GM21737 (cell line): ENCODE results near the gene CEP20.
"Not testable (repeated sequence)": the region's sequence is repeated elsewhere in the genome, so short reads cannot be mapped to it uniquely, and the experiment has no call there.

Experiments used
- ATAC-seq: cut with Tn5 transposase; IDR thresholded peaks from one replicate; pipeline ENCODE4 v1.9.1; 2021; ENCODE audit warnings: mild to moderate bottlenecking, moderate library complexity; ENCODE audit not compliant: unreplicated experiment

CEP20 gene, protein sequence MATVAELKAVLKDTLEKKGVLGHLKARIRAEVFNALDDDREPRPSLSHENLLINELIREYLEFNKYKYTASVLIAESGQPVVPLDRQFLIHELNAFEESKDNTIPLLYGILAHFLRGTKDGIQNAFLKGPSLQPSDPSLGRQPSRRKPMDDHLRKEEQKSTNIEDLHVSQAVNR

DNA sequence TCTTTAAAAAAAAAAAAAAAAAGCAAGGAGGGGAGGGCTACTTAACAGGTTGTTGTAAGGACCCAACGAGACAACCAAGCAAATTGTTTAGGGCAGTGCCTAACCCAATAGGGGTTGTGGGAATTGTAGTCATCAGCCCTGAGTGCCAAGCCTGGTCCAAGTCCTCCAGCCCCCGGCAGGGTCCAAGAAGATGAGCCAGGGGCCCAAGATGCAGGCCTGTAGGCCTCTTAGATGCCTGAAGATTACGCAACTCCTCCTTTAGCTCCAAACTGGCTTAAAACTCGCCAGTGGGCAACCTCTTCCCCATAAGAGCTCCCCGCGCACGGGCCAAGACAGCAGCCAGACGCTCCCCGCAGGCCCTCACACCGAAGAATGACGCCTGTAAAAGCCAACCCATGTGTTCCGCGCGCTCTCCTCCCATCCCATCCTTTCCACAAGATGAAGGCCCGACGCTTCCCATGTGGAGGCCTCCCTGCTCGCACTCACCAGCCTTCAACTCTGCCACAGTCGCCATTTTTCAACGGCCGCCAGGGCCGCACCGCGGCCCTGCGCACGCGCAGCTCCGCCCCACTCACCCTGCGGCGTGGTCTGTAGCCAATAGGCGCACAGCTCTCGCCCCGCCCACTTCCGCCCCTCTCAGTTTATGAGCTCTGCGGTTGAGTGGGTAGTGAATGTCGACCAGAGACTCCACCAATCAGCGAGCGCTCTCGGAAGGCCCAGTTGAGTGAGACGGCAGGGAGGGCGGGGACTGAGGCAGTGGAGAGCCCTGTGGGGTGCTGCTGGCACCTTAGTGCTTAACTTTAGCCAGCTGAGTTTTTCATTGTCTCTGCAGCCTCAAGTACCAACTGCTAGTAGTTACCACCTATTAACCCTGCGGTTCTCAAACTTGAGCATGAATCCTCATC is at the start of gene CEP20:
Gene CEP20 (minus strand): TSS at position 532 of the 905 bp plus-strand sequence. CDS start 18 bp downstream, at position 514.
- ATAC-seq, result peak; percentile 96

DNA sequence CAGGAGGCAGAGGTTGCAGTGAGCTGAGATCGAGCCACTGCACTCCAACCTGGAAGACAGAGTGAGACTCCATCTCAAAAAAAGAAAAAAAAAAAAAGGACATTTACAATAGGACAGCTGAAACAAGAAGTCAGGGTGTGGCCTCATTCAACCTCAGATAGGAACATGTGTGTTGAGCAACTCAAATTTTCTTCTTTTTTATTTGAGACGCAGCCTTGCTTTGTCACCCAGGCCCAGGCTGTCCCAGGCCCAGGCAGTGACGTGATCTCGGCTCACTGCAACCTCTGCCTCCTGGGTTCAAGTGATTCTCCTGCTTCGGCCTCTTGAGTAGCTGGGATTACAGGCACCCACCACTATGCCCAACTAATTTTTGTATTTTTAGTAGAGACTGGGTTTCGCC is 48.4 kb upstream of the CEP20 start:
- not testable (repeated sequence) for ATAC-seq

DNA sequence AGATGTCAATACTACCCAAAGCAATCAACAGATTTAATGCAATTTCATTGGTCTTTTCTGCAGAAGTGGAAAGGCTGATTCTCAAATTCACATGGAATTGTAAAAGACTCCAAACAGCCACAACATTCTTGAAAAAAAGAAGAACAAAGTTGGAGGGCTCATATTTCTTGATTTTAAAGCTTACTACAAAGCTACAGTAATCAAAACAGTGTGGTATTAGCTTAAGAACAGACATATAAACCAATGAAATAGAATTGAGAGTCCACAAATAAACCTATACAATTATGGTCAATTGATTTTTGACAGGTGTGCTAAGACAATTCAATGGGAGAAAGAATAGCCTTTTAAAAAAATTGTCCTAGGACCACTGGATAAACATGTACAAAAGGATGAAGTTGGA is 46.6 kb upstream of the CEP20 start:
- ATAC-seq, result no peak

DNA sequence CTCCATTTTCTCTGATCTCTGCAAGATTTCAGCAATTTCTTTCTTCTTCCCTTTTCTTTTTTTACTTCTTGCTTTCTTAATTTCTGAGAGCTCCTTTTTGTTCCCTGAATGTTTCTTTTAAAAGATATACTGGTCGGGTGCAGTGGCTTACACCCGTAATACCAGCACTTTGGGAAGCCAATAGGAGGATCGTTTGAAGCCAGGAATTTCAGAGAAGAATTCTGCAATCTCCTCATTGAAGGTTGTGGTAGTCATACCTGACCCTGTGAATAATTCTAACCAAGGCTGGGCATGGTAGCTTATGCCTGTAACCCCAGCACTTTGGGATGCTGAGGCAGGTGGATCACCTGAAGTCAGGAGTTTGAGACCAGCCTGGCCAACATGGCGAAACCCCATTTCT is 45.4 kb upstream of the CEP20 start:
- ATAC-seq, result no peak

DNA sequence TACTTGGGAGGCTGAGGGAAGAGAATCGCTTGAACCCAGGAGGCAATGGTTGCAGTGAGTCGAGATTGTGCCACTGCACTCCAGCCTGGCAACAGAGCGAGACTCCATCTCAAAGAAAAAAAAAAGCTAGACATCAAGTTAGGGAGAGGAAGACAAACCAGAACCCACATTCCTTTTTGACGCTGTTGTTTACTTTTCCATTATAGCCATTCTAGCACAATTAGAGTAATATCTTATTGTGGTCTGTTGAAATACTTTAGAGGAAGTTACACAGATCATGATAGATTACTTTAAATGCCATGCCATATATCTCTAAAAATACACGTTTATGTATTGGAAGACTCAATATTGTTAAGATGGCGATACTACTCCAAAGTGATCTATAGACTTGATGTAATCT is 44.5 kb upstream of the CEP20 start:
- ATAC-seq, result no peak

DNA sequence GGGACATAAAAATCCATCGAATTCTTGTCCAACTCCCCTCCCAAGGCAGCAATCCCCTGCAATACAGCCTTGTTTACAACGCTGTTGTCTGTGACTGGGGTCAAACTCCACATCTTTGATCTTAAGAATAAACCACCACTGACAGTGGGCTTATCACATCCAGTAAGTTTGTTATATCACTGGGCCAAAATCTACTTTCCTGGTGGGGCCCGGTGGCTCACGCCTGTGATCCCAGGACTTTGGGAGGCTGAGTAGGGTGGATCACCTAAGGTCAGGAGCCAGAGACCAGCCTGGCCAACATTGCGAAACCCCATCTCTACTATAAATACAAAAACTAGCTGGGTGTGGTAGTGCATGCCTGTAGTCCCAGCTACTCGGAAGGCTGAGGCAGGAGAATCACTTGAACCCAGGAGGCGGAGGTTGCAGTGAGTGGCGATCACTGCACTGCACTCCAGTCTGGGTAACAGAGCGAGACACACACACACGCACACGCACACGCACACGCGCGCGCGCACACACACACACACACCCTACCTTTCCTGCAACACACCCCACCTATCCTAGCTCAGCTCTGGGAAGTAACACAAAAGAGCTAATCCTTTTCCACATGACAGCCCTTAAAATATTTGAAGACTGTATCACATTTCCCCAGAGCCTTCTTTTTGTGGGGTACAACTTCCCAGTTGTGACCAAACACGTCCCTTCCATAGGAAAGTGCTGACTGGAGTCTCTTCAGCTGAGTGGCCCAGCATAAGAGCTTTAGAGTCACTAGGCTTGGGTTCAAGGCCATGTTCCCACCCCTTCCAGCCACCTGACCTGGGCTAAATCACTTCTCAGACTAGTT is 40.1 kb upstream of the CEP20 start:
- no peak for ATAC-seq

DNA sequence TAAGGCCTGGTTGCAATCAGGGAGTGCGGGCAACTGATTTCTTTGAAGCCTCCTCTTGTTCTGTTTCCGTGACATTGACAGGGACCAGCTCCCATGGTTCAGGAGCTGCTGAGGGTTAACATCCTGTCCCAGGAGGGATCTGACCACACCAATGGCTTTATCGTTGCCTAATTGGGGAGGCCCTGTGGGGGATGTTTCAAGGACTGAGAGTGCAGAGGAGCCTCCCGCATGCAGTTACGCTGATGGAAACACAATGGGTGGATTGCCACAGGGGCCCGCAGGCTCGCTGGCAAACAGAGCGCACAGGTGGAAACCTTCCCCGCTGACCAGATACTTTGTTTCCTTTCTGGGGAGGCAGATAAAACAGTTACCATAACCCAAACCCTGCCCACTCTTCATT is 37.2 kb upstream of the CEP20 start:
- no peak for ATAC-seq

DNA sequence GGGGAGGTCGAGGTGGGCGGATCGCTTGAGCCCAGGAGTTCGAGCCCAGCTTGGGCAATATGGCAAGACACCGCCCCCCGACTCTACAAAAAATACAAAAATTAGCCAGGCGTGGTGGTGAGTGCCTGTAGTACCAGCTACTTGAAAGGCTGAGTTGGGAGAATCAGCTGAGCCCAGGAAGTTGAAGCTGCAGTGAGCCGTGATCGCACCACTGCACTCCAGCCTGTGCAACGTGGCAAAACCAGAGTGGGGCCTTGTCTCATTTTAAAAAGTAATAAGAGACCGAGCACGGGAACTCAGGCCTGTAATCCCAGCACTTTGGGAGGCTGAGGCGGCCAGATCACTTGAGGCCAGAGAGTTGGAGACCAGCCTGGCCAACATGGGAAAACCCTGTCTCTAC is 36.6 kb upstream of the CEP20 start:
- no peak for ATAC-seq

DNA sequence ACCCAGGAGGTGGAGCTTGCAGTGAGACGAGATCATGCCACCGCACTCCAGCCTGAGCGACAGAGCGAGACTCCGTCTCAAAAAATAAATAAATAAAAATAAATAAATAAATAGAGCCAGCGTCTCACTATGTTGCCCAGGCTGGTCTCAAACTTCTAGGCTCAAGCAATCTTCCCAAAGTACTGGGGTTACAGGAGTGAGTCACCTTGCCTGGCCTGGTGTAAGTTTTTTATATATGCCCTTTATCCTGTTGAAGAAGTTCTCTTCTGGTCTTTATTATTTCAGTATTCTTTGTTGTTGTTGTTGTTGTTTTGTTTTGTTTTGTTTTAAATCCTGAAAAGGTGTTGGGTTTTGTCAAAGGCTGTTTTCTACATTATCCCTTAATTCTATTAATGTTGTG is 30.9 kb upstream of the CEP20 start:
- ATAC-seq, result no peak

DNA sequence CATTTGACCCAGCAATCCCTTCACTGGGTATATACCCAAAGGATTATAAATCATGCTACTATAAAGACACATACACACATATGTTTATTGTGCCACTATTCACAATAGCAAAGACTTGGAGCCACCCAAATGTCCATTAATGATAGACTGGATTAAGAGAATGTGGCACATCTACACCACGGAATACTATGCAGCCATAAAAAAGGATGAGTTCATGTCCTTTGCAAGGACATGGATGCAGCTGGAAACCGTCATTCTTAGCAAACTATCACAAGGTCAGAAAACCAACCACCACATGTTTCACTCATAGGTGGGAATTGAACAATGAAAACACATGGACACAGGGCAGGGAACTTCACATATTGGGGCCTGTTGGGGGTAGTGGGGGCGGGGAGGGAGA is 29.9 kb upstream of the CEP20 start:
- not testable (repeated sequence) for ATAC-seq

DNA sequence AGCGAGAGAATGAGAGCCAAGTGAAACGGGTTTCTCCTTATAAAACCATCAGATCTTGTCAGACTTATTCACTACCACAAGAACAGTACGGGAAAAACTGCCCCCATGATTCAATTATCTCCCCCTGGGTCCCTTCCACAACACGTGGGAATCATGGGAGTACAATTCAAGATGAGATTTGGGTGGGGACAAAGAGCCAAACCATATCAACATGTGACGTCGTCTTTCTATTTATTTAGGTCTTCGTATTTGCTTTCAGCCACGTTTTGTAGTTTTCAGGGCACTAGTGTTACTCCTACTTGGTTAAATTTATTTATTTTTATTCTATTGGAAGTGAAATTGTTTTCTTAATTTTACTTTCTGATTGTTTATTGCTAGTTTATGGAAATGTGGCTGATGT is 27.9 kb upstream of the CEP20 start:
- ATAC-seq, result no peak

DNA sequence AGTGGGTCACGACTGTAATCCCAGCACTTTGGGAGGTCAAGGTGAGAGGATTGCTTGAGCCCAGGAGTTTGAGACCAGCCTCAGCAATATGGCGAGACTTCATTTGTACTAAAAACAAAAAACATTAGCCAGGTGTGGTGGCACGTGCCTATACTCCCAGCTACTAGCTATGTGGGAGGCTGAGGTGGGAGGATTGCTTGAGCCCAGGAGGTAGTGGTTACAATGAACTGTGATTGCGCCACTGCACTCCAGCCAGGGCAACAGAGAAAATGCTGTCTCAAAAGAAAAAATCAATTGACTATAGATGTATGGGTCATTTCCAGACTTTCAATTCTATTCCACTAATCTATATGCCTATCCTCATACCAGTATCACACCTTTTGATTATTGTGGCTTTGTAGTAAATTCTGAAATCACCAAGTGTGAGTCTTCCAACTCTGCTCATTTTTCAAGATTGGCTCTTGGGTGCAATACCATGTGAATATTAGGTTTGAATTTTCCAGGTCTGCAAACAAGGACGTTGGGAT is 27.2 kb upstream of the CEP20 start:
- no peak for ATAC-seq

DNA sequence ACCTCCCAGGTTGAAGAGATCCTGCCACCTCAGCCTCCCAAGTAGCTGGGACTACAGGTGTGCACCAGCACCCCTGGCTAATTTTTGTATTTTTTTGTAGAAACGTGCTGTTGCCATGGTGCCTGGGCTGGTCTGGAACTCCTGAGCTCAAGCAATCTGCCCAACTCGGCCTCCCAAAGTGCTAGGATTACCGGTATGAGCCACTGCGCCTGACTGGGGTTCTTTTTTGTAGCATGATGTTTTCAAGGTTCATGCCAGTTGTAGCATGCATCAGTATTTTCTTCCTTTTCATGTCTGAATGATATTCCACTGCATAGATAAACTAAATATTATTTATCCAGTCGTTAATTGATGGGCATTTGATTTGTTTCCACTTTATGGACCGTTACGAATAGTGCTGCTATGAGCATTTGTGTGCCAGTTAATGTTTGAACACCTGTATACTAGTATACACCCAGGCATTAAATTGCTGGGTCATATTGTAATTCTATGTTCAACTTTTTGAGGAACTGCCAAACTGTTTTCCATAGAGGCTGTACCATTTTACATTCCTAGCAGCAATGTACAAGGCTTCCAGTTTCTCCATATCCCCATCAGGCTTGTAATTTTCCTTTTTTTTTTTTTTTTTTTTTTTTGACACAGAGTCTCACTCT is 24.8 kb upstream of the CEP20 start:
- no peak for ATAC-seq

DNA sequence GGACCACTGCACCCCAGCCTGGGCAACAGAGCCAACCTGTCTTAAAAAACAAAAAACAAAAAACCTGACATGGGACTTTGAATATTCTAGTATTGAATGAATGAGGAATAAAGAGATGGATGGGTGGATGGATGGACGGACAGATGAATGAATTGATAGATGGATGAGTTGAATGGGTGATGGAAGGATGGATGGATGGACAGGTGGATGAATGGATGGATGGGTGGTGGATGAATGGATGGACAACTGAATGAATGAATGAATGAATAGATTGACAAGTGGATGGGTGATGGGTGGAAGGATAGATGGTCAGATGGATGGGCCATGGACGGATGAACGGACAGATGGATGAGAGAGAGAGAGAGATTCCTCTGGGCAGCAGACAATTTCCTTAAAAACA is 22.8 kb upstream of the CEP20 start:
- ATAC-seq, result no peak

DNA sequence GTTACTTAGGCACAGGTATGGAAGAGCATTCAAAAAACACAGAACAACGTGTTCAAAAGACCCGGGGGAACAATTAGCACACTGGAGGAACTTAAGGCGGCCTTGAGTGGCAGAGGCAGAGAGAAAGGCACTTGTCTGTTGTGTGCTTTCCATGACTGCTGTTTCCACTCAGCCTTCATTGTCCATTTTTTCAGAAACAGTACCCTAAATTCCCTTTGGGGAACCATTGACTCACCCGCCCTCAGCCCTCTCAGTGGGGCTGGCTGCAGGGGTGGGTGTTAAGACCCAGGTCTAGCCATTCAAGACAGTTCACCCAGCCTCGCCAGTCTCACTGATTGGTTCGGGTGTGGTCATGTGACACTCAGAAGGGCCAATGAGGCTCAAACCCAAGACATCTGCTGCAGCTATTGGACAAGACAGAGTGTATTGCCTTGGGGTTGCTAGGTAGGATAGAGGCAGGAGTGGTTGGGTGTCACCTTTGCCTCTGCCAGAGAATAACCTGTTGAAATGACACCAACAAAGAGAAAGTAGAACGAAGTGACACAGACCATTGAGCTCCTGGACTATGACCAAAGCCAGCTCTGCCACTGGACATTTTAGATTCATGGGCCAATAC is 19.6 kb upstream of the CEP20 start:
- peak; percentile 87 for ATAC-seq

DNA sequence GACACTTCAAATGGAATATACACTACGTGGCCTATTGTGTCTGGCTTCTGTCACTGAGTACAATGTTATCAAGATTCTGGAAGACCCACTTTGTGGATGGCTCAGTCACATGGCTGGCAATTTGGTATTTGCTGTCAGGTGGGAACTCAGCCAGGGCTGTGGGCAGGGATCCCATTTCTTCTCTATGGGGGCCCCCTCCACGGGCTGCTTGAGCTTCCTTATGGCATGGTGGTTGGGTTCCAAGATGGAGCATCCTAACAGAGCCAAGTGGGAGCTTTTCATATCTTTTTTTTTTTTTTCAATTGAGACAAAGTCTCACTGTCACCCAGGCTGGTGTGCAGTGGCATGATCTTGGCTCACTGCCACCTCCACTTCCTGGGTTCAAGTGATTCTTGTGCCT is 18.0 kb upstream of the CEP20 start:
- ATAC-seq, result no peak

DNA sequence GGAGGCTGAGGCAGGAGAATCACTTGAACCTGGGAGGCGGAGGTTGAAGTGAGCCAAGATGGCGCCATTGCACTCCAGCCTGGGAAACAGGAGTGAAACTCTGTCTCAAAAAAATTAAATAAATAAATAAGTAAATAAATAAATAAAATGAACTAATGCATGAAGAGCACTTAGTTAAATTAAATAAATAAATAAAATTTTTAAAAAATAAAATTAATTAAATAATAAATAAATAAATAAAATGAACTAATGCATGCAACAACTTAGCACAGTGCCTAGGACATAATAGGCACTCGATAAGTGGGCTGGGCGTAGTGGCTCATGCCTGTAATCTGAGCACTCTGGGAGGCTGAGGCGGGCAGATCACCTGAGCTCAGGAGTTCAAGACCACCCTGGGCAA is 15.6 kb upstream of the CEP20 start:
- no peak for ATAC-seq

DNA sequence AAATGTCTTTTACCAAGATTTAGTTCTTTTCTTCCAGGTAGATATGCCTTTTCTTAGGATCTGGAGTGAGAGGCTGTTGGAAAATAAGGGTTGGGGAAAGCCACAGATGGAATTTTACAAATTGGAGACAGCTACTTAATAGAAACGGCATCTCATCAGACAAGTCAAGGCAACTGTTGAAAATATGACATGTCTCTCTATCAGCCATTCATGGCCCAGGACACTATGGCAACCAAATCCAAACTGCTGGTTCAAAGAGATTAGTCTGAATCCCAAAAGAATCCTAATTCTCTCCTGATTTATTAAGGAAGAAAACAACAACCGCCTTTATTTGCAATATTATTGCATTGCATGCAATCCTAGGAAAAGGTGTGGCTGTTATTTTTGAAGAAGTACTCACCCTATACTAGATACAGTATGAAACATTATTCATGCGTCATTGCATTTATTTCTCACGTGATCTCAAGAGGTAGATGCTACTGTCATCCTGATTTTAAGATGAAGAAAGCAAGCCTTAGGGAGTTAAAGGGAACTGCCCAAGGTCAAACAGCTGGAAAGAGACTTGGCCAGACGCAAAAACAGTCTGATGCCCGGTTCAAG is 12.6 kb upstream of the CEP20 start:
- ATAC-seq, result no peak

DNA sequence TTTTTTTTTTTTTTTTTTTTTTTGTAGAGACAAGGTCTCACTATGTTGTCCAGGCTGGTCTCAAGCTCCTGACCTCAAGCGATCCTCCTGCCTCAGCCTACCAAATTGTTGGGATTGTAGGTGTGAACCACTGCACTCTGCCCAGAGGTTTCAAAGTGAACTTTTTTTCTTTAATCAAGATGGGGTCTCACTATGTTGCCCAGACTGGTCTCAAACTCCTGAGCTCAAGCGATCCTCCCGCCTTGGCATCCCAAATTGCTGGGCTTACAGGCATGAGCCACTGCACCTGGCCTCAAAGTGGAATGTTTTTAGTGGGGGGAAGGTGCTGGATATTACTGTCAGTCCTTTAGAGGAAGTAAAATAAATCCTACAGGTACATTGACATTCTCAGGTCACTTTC is 12.0 kb upstream of the CEP20 start:
- ATAC-seq, result no peak

DNA sequence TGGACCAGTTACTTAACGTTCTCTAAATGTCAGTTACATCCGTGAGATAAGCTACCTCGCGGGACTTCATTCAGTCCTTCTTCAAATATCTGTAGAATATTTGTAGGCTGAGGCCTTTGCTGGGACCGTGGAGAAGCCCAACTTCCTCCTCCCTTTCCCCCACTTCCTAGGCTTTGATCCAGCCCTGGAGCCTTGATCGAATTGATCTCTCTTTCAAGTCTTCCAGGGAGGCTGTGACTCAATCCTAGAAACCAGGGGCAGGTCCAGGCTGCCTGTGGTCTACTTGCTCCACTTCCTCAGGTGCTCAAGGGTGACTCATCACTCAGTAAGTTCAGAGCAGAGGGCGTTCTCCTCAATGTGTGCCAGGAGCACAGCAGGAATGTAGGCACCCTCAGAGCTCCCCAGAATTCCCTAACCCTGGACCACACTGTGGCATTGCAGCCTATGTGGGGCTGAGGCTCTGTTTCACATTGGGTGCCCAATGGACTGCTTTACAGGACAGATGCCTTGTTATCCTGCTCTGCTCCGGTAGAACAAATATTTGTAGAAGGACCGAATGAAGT is 11.2 kb upstream of the CEP20 start:
- no peak for ATAC-seq
